ENCODE measurements around the gene APP. TPM values are rescaled to one million over a fixed set of nuclear protein-coding genes. Genes with fewer than 3 reads are reported as not detected.

APP gene
- total RNA-seq, 1 experiment from 2014 or later, result 266 TPM

DNA sequence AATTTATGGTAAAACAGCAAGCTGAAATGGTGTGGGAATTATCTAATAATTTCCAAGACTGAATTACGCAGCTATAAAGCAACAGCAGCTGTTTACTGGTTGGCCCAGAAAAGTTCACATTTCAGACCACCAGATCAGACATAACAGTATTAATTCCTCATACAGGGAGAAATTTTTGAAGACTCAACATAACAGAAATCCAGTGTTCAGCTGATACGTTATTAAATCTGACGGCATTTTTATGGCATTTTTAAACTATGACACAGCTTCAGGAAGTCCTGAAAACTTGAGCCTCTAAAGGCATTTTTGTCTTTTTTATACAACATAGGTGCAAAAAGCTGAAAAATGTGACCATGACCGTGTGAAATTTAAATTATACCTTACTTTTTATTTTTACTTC is 91.2 kb downstream of the APP start:
- Histone ChIP-seq H3K4me1 (ENCODE audit: insufficient read depth, low read length) (peaks cover 11% of the 10 kb centered on the region), H3K9me3 (ENCODE audit: low read length) (no peaks in the 10 kb centered on the region), H3K79me2 (ENCODE audit: low read length) (peaks cover 79% of the 10 kb centered on the region), H3K36me3 (ENCODE audit: low read depth, low read length) (no peaks in the 10 kb centered on the region), H3K4me2 (ENCODE audit: low read length) (no peak overlapping the region), H3K27ac (ENCODE audit: low read length) (peak overlapping the region; percentile 6; the same call in 1 of the 2 replicates), H3K9ac (ENCODE audit: low read length) (no peak overlapping the region), H3K4me3 (ENCODE audit: low read length) (no peak overlapping the region), H2AFZ (ENCODE audit: low read length) (no peak overlapping the region), H4K20me1 (ENCODE audit: low read length) (no peaks in the 10 kb centered on the region), H3K27me3 (ENCODE audit: low read length) (no peaks in the 10 kb centered on the region), H3F3A (ENCODE audit: low read length, unreplicated experiment) (no peaks in the 10 kb centered on the region), H3K9me2 (replicated peaks; ENCODE audit: low read length) (no peaks in the 10 kb centered on the region)
- intact Hi-C loops (cut with micrococcal nuclease), result no loop called here
- DNase-seq, result peak; percentile 58
- POLR2A ChIA-PET (ENCODE audit: unreplicated experiment), result no interaction called here
- BruUV-seq (replicated peaks), result no TSS peak
- CTCF ChIA-PET, result no interaction called here
- ATAC-seq, result peak; percentile 79
- TF ChIP-seq EZH2 (IDR thresholded peaks at IDR 0.05; ENCODE audit: low read length, unreplicated experiment) (no peak), EZH2phosphoT487 (IDR thresholded peaks at IDR 0.05; ENCODE audit: borderline replicate concordance, low read length) (no peak)
- TF ChIP-seq, protein P1, sequence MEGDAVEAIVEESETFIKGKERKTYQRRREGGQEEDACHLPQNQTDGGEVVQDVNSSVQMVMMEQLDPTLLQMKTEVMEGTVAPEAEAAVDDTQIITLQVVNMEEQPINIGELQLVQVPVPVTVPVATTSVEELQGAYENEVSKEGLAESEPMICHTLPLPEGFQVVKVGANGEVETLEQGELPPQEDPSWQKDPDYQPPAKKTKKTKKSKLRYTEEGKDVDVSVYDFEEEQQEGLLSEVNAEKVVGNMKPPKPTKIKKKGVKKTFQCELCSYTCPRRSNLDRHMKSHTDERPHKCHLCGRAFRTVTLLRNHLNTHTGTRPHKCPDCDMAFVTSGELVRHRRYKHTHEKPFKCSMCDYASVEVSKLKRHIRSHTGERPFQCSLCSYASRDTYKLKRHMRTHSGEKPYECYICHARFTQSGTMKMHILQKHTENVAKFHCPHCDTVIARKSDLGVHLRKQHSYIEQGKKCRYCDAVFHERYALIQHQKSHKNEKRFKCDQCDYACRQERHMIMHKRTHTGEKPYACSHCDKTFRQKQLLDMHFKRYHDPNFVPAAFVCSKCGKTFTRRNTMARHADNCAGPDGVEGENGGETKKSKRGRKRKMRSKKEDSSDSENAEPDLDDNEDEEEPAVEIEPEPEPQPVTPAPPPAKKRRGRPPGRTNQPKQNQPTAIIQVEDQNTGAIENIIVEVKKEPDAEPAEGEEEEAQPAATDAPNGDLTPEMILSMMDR (conservative IDR thresholded peaks at IDR 0.05; ENCODE audit: low read depth, low read length), result no peak

DNA sequence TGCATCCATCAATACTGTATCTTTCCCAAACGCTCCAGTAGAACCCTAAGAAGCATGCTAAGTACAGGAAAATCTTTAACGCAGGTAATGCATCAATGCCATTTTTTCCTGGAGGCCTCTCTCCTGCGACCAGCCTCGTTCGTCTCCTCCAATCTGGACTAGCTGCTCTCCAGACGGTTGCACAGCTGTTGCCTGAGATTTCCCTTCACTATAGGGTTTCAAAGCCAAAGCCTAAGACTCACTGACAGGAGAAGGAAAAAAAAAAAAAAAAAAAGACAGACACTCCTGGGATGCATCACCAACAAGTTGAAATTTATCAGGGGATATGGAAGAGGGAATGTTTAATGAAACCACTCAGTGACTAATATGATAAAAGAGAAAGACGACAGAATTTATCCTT is 93.0 kb downstream of the APP start:
- no TSS peak for BruUV-seq (replicated peaks)
- POLR2A ChIA-PET (ENCODE audit: unreplicated experiment), result no interaction called here

More for the DNA sequence above, 93.0 kb downstream of the APP start:
- intact Hi-C loops (cut with micrococcal nuclease), result no loop called here
- no peak overlapping the region for H3K27ac ChIP-seq (ENCODE audit: low read length)
- DNase-seq (no peak), ATAC-seq (no peak)
- no peaks in the 10 kb centered on the region for H3K27me3 ChIP-seq (ENCODE audit: low read length)
- no peaks in the 10 kb centered on the region for H3K9me2 ChIP-seq (replicated peaks; ENCODE audit: low read length)
- no peak overlapping the region for H3K4me2 ChIP-seq (ENCODE audit: low read length)
- CTCF ChIA-PET, result no interaction called here
- no peaks in the 10 kb centered on the region for H3K36me3 ChIP-seq (ENCODE audit: low read depth, low read length)
- no peak overlapping the region for H3K4me3 ChIP-seq (ENCODE audit: low read length)
- no peak overlapping the region for H3K9ac ChIP-seq (ENCODE audit: low read length)
- H3K79me2 ChIP-seq (ENCODE audit: low read length), result peaks cover 83% of the 10 kb centered on the region
- no peaks in the 10 kb centered on the region for H3F3A ChIP-seq (ENCODE audit: low read length, unreplicated experiment)
- H3K9me3 ChIP-seq (ENCODE audit: low read length), result no peaks in the 10 kb centered on the region
- no peaks in the 10 kb centered on the region for H4K20me1 ChIP-seq (ENCODE audit: low read length)
- no peak overlapping the region for H2AFZ ChIP-seq (ENCODE audit: low read length)
- H3K4me1 ChIP-seq (ENCODE audit: insufficient read depth, low read length), result peaks cover 11% of the 10 kb centered on the region
- TF ChIP-seq EZH2 (IDR thresholded peaks at IDR 0.05; ENCODE audit: low read length, unreplicated experiment) (no peak), EZH2phosphoT487 (IDR thresholded peaks at IDR 0.05; ENCODE audit: borderline replicate concordance, low read length) (no peak)
- TF ChIP-seq, protein P1 (conservative IDR thresholded peaks at IDR 0.05; ENCODE audit: low read depth, low read length), result no peak

Measured in PC-3 (cell line).